B cell (primary cell): Measurements from ENCODE around the gene IL34. TPM values are rescaled to one million over a fixed set of nuclear protein-coding genes. Genes with fewer than 3 reads are reported as not detected.

Experiments
- ATAC-seq: fragments of 200-7000 bp; cut with Tn5 transposase; one replicate; pipeline ENCODE4 v1.10.0; 2021; ENCODE audit warnings: low read depth, mild to moderate bottlenecking, moderate number of reproducible peaks, moderate library complexity
- CTCF ChIA-PET: fragments of 350-600 bp; sonication (Branson Sonifier 250); formaldehyde crosslinking; loops from one replicate; lab custom pipeline; 2021; ENCODE audit warnings: antibody characterized with exemption, inconsistent platforms; lab: Charles Lee
- POLR2A ChIA-PET: fragments of 350-600 bp; sonication (Branson Sonifier 250); formaldehyde crosslinking; loops from one replicate; lab custom pipeline; 2021; ENCODE audit warnings: antibody characterized with exemption; lab: Charles Lee
- DNase-seq: peaks from one replicate; pipeline ENCODE4 v3.0.0; 2013
- H2AFZ ChIP-seq: 2 replicates; pipeline ENCODE4 v1.6.1; 2012; ENCODE audit warnings: mild to moderate bottlenecking, low read depth, low read length; ENCODE audit not compliant: insufficient read depth, poor library complexity, severe bottlenecking
- H3K27ac ChIP-seq, 2 donors: 1 replicate in 1 of 2; 2 replicates in 1 of 2; pipeline ENCODE4 v1.5.1; 2012 to 2013; ENCODE audit warnings: low read length in 2 of 2, mild to moderate bottlenecking in 2 of 2, moderate library complexity in 1 of 2
- H3K27me3 ChIP-seq, 4 experiments: fragments of 200-600 bp in 1 of 4; sonication (generic) in 1 of 4; replicated peaks in 1 of 4; 1 replicate in 2 of 4; 2 replicates in 2 of 4; pipeline versions ENCODE4 v1.6.1 to v1.7.0; 2013 to 2016; ENCODE audit warnings: low read length in 3 of 4, mild to moderate bottlenecking in 2 of 4, mixed read lengths in 1 of 4, moderate library complexity in 1 of 4; ENCODE audit not compliant: insufficient read depth in 4 of 4, control insufficient read depth in 3 of 4; ENCODE audit errors: control extremely low read depth in 1 of 4
- H3K36me3 ChIP-seq, 2 experiments: replicated peaks in 1 of 2; 1 replicate in 1 of 2; 2 replicates in 1 of 2; pipeline versions ENCODE4 v1.6.1 to v1.7.1; 2013; ENCODE audit warnings: low read length in 1 of 2; ENCODE audit not compliant: insufficient read depth in 2 of 2, control insufficient read depth in 1 of 2; ENCODE audit errors: control extremely low read depth in 1 of 2, extremely low read depth in 1 of 2
- H3K4me1 ChIP-seq, 2 donors: fragments of 200-600 bp in 1 of 2; sonication (generic) in 1 of 2; 1 replicate in 1 of 2; 2 replicates in 1 of 2; pipeline versions ENCODE4 v1.5.1 to v1.6.1; 2013 to 2017; ENCODE audit warnings: low read length in 2 of 2; ENCODE audit not compliant: control insufficient read depth in 2 of 2, insufficient read depth in 2 of 2
- H3K4me2 ChIP-seq: replicated peaks from 2 replicates; pipeline ENCODE3; 2012; ENCODE audit warnings: mild to moderate bottlenecking, low read depth, low read length; ENCODE audit not compliant: poor library complexity, severe bottlenecking
- H3K4me3 ChIP-seq, 5 experiments: fragments of 200-600 bp in 1 of 5; sonication (generic) in 1 of 5; 1 replicate in 3 of 5; 2 replicates in 2 of 5; pipeline versions ENCODE4 v1.5.1 to v1.7.0; 2011 to 2016; ENCODE audit warnings: low read length in 4 of 5, mild to moderate bottlenecking in 4 of 5, low read depth in 2 of 5, control low read depth in 1 of 5, moderate library complexity in 1 of 5; ENCODE audit not compliant: insufficient read depth in 1 of 5; ENCODE audit errors: control extremely low read depth in 1 of 5, extremely low read depth in 1 of 5
- H3K79me2 ChIP-seq: fragments of 200-600 bp; sonication (generic); one replicate; pipeline ENCODE4 v1.6.0; 2016; ENCODE audit warnings: low read length; ENCODE audit not compliant: control insufficient read depth, insufficient read depth
- H3K9ac ChIP-seq: fragments of 200-600 bp; sonication (generic); 2 replicates; pipeline ENCODE4 v1.6.1; 2017; ENCODE audit warnings: mild to moderate bottlenecking, low read length, moderate library complexity
- H3K9me3 ChIP-seq, 3 donors: one replicate each; pipeline versions ENCODE4 v1.6.1 to v1.7.1; 2013; ENCODE audit warnings: low read length in 2 of 3; ENCODE audit not compliant: control insufficient read depth in 2 of 3, insufficient read depth in 1 of 3; ENCODE audit errors: control extremely low read depth in 1 of 3
- H4K20me1 ChIP-seq: 2 replicates; pipeline ENCODE4 v1.6.0; 2012; ENCODE audit warnings: mild to moderate bottlenecking, low read length; ENCODE audit not compliant: insufficient read depth, control insufficient read depth, poor library complexity, severe bottlenecking
- H3K27ac Mint-ChIP-seq: one replicate; pipeline ENCODE4 v1.8.0; 2021; ENCODE audit warnings: mixed read lengths
- H3K27me3 Mint-ChIP-seq: one replicate; pipeline ENCODE4 v1.8.0; 2021; ENCODE audit warnings: mixed read lengths
- H3K4me1 Mint-ChIP-seq: one replicate; pipeline ENCODE4 v1.8.0; 2021; ENCODE audit warnings: mixed read lengths
- H3K4me3 Mint-ChIP-seq: one replicate; pipeline ENCODE4 v1.8.0; 2021; ENCODE audit warnings: mixed read lengths
- H3K9me3 Mint-ChIP-seq: one replicate; pipeline ENCODE4 v1.8.0; 2022; ENCODE audit warnings: mixed read lengths; ENCODE audit not compliant: insufficient read depth
- CTCF ChIP-seq: fragments of 200-600 bp; IDR thresholded peaks from one replicate; pipeline ENCODE4 v1.8.0; 2022; ENCODE audit warnings: antibody characterized with exemption, mild to moderate bottlenecking
- EZH2 ChIP-seq: IDR thresholded peaks from 2 replicates; pipeline ENCODE4 v1.6.1; 2012; ENCODE audit warnings: borderline replicate concordance, low read depth, mild to moderate bottlenecking, moderate library complexity, low read length; ENCODE audit not compliant: insufficient read depth, poor library complexity, severe bottlenecking
- WGBS: methylation state at CpG from one replicate; pipeline ENCODE4 v1.1.5; 2013; ENCODE audit warnings: missing lambda C conversion rate; ENCODE audit not compliant: insufficient coverage; 5-methylcytosine and 5-hydroxymethylcytosine counted together
- intact Hi-C: fragments of 100-400 bp; cut with micrococcal nuclease; formaldehyde crosslinking; loops from one replicate; pipeline ENCODE4 v1.10.0; 2022
- polyA plus RNA-seq: library from polyadenylated mRNA; depleted of rRNA; stranded (reverse); fragments of >200 nt; gene quantifications from 2 replicates; pipeline ENCODE4 v1.2.3, GENCODE V29; 2012
- total RNA-seq, 2 donors: library from RNA; stranded (reverse); fragments of 120-200 nt in 1 of 2; gene quantifications; 1 replicate in 1 of 2; 2 replicates in 1 of 2; pipeline versions ENCODE4 v1.2.3 to v1.2.4, GENCODE V29; 2013 to 2022

Gene IL34
- total and polyA plus RNA-seq, 2 donors (not counting 1 experiment from before 2014, with no cell fraction given), result 0.09 TPM; not detected in 1

- DNase-seq (no peak), ATAC-seq (no peak)
- no peak overlapping the region for H3K4me3 Mint-ChIP-seq
- WGBS, result 97% methylated on average over 16 of the region's 16 CpGs
- Histone ChIP-seq H3K36me3 (peaks cover 0 to 7% of the 10 kb centered on the region in 2 experiments), H3K9ac (no peak overlapping the region), H3K9me3 (no peaks in the 10 kb centered on the region), H3K4me2 (no peak overlapping the region), H3K27ac (no peak overlapping the region), H2AFZ (no peak overlapping the region), H3K27me3 (no peaks in the 10 kb centered on the region), H4K20me1 (peaks cover 8% of the 10 kb centered on the region), H3K79me2 (no peaks in the 10 kb centered on the region), H3K4me3 (no peak overlapping the region), H3K4me1 (no peaks in the 10 kb centered on the region)
- no peak for TF ChIP-seq EZH2
- no peak for TF ChIP-seq CTCF
- no peaks in the 10 kb centered on the region for H3K9me3 Mint-ChIP-seq
- no peaks in the 10 kb centered on the region for H3K4me1 Mint-ChIP-seq
- POLR2A ChIA-PET, result no interaction called here
- no peak overlapping the region for H3K27ac Mint-ChIP-seq
- CTCF ChIA-PET, result no interaction called here
- intact Hi-C loops, result no loop called here
- H3K27me3 Mint-ChIP-seq, result no peaks in the 10 kb centered on the region
Observed at GRCh38 chr16:70703041-70703834, 56.9 kb downstream of the IL34 start.

- POLR2A ChIA-PET, result no interaction called here
Observed at GRCh38 chr16:70703835-70704381, 57.5 kb downstream of the IL34 start.

More at GRCh38 chr16:70703835-70704381, 57.5 kb downstream of the IL34 start:
- H3K4me2 ChIP-seq, result no peak overlapping the region
- H3K27me3 Mint-ChIP-seq, result no peaks in the 10 kb centered on the region
- no peaks in the 10 kb centered on the region for H3K27me3 ChIP-seq
- H3K4me3 ChIP-seq, result no peak overlapping the region
- WGBS, result 98% methylated on average over 5 of the region's 6 CpGs
- no peaks in the 10 kb centered on the region for H3K4me1 Mint-ChIP-seq
- intact Hi-C loops, result no loop called here
- no peak overlapping the region for H3K4me3 Mint-ChIP-seq
- no peaks in the 10 kb centered on the region for H3K79me2 ChIP-seq
- H3K36me3 ChIP-seq, result peaks cover 0 to 8% of the 10 kb centered on the region in 2 experiments
- no peak for DNase-seq
- no peak for ATAC-seq
- CTCF ChIA-PET, result no interaction called here
- no peak overlapping the region for H3K9ac ChIP-seq
- H2AFZ ChIP-seq, result no peak overlapping the region
- H3K27ac Mint-ChIP-seq, result no peak overlapping the region
- no peak overlapping the region for H3K27ac ChIP-seq
- no peak for TF ChIP-seq EZH2
- no peaks in the 10 kb centered on the region for H3K4me1 ChIP-seq
- no peaks in the 10 kb centered on the region for H3K9me3 ChIP-seq
- H3K9me3 Mint-ChIP-seq, result no peaks in the 10 kb centered on the region
- peaks cover 8% of the 10 kb centered on the region for H4K20me1 ChIP-seq
